CD14-positive monocyte (primary cell): ENCODE results near the gene STUM. TPM values are rescaled to one million over a fixed set of nuclear protein-coding genes. Genes with fewer than 3 reads are reported as not detected.
A peak's percentile ranks its signal among the peaks of the same experiment; 100 is the strongest.

Experiments used
- DNase-seq, 3 donors: peaks; one replicate each; pipeline ENCODE4 v3.0.0-alpha.2; 2011 to 2022
- H2AFZ ChIP-seq: 2 replicates; pipeline ENCODE4 v1.6.0; 2012; ENCODE audit warnings: mild to moderate bottlenecking, low read depth, low read length, inconsistent platforms; ENCODE audit not compliant: insufficient read depth, poor library complexity, severe bottlenecking
- H3K27ac ChIP-seq, 2 donors: 1 replicate in 1 of 2; 2 replicates in 1 of 2; pipeline ENCODE4 v1.5.1; 2012 to 2013; ENCODE audit warnings: low read length in 2 of 2, control low read depth in 1 of 2, inconsistent platforms in 1 of 2, low read depth in 1 of 2, mild to moderate bottlenecking in 1 of 2
- H3K27me3 ChIP-seq, 2 donors: one replicate each; pipeline versions ENCODE4 v1.6.0 to v1.6.1; 2011 to 2013; ENCODE audit warnings: low read length in 2 of 2; ENCODE audit not compliant: control insufficient read depth in 2 of 2, insufficient read depth in 2 of 2
- H3K36me3 ChIP-seq, 2 donors: replicated peaks in 1 of 2; 1 replicate in 1 of 2; 2 replicates in 1 of 2; pipeline versions ENCODE4 v1.5.1 to v1.6.1; 2012 to 2013; ENCODE audit warnings: low read length in 2 of 2, control low read depth in 1 of 2, inconsistent platforms in 1 of 2, mild to moderate bottlenecking in 1 of 2; ENCODE audit not compliant: insufficient read depth in 2 of 2, control insufficient read depth in 1 of 2
- H3K4me1 ChIP-seq, 2 donors: 1 replicate in 1 of 2; 2 replicates in 1 of 2; pipeline versions ENCODE4 v1.5.1 to v1.6.1; 2012 to 2013; ENCODE audit warnings: low read length in 2 of 2, control low read depth in 1 of 2, inconsistent platforms in 1 of 2, mild to moderate bottlenecking in 1 of 2, moderate library complexity in 1 of 2; ENCODE audit not compliant: insufficient read depth in 2 of 2, control insufficient read depth in 1 of 2
- H3K4me2 ChIP-seq: replicated peaks from 2 replicates; pipeline ENCODE3; 2012; ENCODE audit warnings: low read length, moderate library complexity, mild to moderate bottlenecking; ENCODE audit not compliant: poor library complexity, severe bottlenecking; ENCODE audit errors: extremely low read depth
- H3K4me3 ChIP-seq, 3 experiments: fragments of 200-600 bp in 1 of 3; sonication (generic) in 1 of 3; replicated peaks in 1 of 3; 1 replicate in 2 of 3; 2 replicates in 1 of 3; pipeline ENCODE4 v1.5.1; 2011 to 2013; ENCODE audit warnings: low read length in 3 of 3, mild to moderate bottlenecking in 3 of 3, control low read depth in 2 of 3, low read depth in 2 of 3, inconsistent platforms in 1 of 3, moderate library complexity in 1 of 3
- H3K79me2 ChIP-seq: 2 replicates; pipeline ENCODE4 v1.6.0; 2012; ENCODE audit warnings: mild to moderate bottlenecking, control low read depth, inconsistent platforms, low read length, moderate library complexity; ENCODE audit not compliant: insufficient read depth
- H3K9ac ChIP-seq: 2 replicates; pipeline ENCODE4 v1.6.0; 2017; ENCODE audit warnings: low read length, mild to moderate bottlenecking; ENCODE audit not compliant: insufficient read depth, poor library complexity, severe bottlenecking
- H3K9me3 ChIP-seq, 2 donors: replicated peaks in 1 of 2; 1 replicate in 1 of 2; 2 replicates in 1 of 2; pipeline versions ENCODE4 v1.5.1 to v1.6.1; 2012 to 2013; ENCODE audit warnings: low read length in 2 of 2, control low read depth in 1 of 2; ENCODE audit not compliant: control insufficient read depth in 1 of 2, insufficient read depth in 1 of 2
- H4K20me1 ChIP-seq: 2 replicates; pipeline ENCODE4 v1.6.0; 2012; ENCODE audit warnings: mild to moderate bottlenecking, low read length, control low read depth, moderate library complexity; ENCODE audit not compliant: insufficient read depth
- H3K27ac Mint-ChIP-seq, 7 donors: one replicate each; pipeline ENCODE4 v1.8.0; 2020; ENCODE audit warnings: mild to moderate bottlenecking in 7 of 7, mixed read lengths in 7 of 7, moderate library complexity in 6 of 7, inconsistent platforms in 2 of 7
- H3K27me3 Mint-ChIP-seq, 3 donors: one replicate each; pipeline ENCODE4 v1.8.0; 2021 to 2022; ENCODE audit warnings: low read depth in 3 of 3, mild to moderate bottlenecking in 3 of 3, mixed read lengths in 3 of 3, moderate library complexity in 3 of 3, inconsistent platforms in 1 of 3
- H3K36me3 Mint-ChIP-seq, 2 donors: one replicate each; pipeline ENCODE4 v1.8.0; 2020; ENCODE audit warnings: mixed read lengths in 2 of 2, inconsistent platforms in 1 of 2, mild to moderate bottlenecking in 1 of 2
- H3K4me1 Mint-ChIP-seq: one replicate; pipeline ENCODE4 v1.8.0; 2020; ENCODE audit warnings: mild to moderate bottlenecking, mixed read lengths
- H3K4me3 Mint-ChIP-seq, 2 donors: one replicate each; pipeline ENCODE4 v1.8.0; 2020; ENCODE audit warnings: mild to moderate bottlenecking in 2 of 2, mixed read lengths in 2 of 2, moderate library complexity in 1 of 2
- H3K9me3 Mint-ChIP-seq, 7 donors: one replicate each; pipeline ENCODE4 v1.8.0; 2020 to 2022; ENCODE audit warnings: mixed read lengths in 7 of 7, mild to moderate bottlenecking in 6 of 7, moderate library complexity in 6 of 7, inconsistent platforms in 2 of 7
- CTCF ChIP-seq: fragments of 200-600 bp; IDR thresholded peaks from one replicate; pipeline ENCODE4 v1.8.0; 2022; ENCODE audit warnings: antibody characterized with exemption, mild to moderate bottlenecking
- WGBS: methylation state at CpG from one replicate; pipeline ENCODE4 v1.1.5; 2013; ENCODE audit warnings: missing lambda C conversion rate; ENCODE audit not compliant: insufficient coverage; 5-methylcytosine and 5-hydroxymethylcytosine counted together
- intact Hi-C, 2 donors: fragments of 100-400 bp; cut with micrococcal nuclease; formaldehyde crosslinking; loops; one replicate each; pipeline versions ENCODE4 v1.15.0 to v1.15.1; 2023
- polyA plus RNA-seq, 3 donors: library from polyadenylated mRNA; depleted of rRNA in 1 of 3; unstranded in 2 of 3; stranded (reverse) in 1 of 3; fragments of 300-500 nt in 2 of 3; fragments of >200 nt in 1 of 3; fragmentation: Illumina TruSeq in 2 of 3; gene quantifications; 1 replicate in 2 of 3; 2 replicates in 1 of 3; pipeline ENCODE4 v1.2.3, GENCODE V29; 2012 to 2021

Gene STUM
- polyA plus RNA-seq, 3 donors, result not detected

GRCh38 chr1:226632169-226632879, 83.8 kb downstream of the STUM start:
- Histone ChIP-seq H3K4me1 (peaks cover 0 to 9% of the 10 kb centered on the region in 2 donors), H3K27ac (no peak overlapping the region), H3K36me3 (peaks cover 25 to 56% of the 10 kb centered on the region in 2 donors), H3K4me2 (no peak overlapping the region), H3K9me3 (peaks cover 0 to 3% of the 10 kb centered on the region in 2 donors), H3K9ac (no peak overlapping the region), H3K27me3 (no peaks in the 10 kb centered on the region), H2AFZ (no peak overlapping the region), H3K4me3 (no peak overlapping the region), H4K20me1 (no peaks in the 10 kb centered on the region), H3K79me2 (no peaks in the 10 kb centered on the region)
- intact Hi-C loops, result loop anchor here (5.0 to 10.0 kb wide), 4 partner anchors 55 to 302 kb away; partner anchors contain the start of gene ITPKB (in 1 of the 2)
- no peak for DNase-seq
- H3K4me1 Mint-ChIP-seq, result peaks cover 25% of the 10 kb centered on the region
- peak overlapping the region in 3 of 7 donors; percentile 45 to 77 (median 68) for H3K27ac Mint-ChIP-seq
- 98% methylated on average over 7 of the region's 9 CpGs for WGBS
- peaks cover 0 to 8% (median 6%) of the 10 kb centered on the region in 7 donors for H3K9me3 Mint-ChIP-seq
- peaks cover 41 to 63% of the 10 kb centered on the region in 2 donors for H3K36me3 Mint-ChIP-seq
- TF ChIP-seq CTCF, result no peak
- H3K27me3 Mint-ChIP-seq, result peaks cover 0 to 1% (median 1%) of the 10 kb centered on the region in 3 donors
- H3K4me3 Mint-ChIP-seq, result no peak overlapping the region

- no peak overlapping the region for H3K4me3 Mint-ChIP-seq
- H3K4me3 ChIP-seq, result no peak overlapping the region
- no peaks in the 10 kb centered on the region for H3K27me3 ChIP-seq
- intact Hi-C loops, result loop anchor here (5.0 to 10.0 kb wide), 4 partner anchors 54 to 302 kb away; partner anchors contain the start of gene ITPKB (in 1 of the 2)
- H3K27me3 Mint-ChIP-seq, result peaks cover 0 to 1% (median 1%) of the 10 kb centered on the region in 3 donors
- peaks cover 0 to 9% of the 10 kb centered on the region in 2 donors for H3K4me1 ChIP-seq
- peaks cover 0 to 5% (median 4%) of the 10 kb centered on the region in 7 donors for H3K9me3 Mint-ChIP-seq
- 90% methylated on average over 2 of the region's 10 CpGs for WGBS
- peaks cover 0 to 3% of the 10 kb centered on the region in 2 donors for H3K9me3 ChIP-seq
- peaks cover 32 to 63% of the 10 kb centered on the region in 2 donors for H3K36me3 ChIP-seq
- H4K20me1 ChIP-seq, result no peaks in the 10 kb centered on the region
- H3K9ac ChIP-seq, result no peak overlapping the region
- no peak overlapping the region for H3K4me2 ChIP-seq
- no peak for DNase-seq
- no peak for TF ChIP-seq CTCF
- H3K79me2 ChIP-seq, result no peaks in the 10 kb centered on the region
- H3K27ac ChIP-seq, result peak overlapping the region in 1 of 2 donors; percentile 36
- H3K36me3 Mint-ChIP-seq, result peaks cover 45 to 69% of the 10 kb centered on the region in 2 donors
- peak overlapping the region in 4 of 7 donors; percentile 38 to 77 (median 60) for H3K27ac Mint-ChIP-seq
- peaks cover 19% of the 10 kb centered on the region for H3K4me1 Mint-ChIP-seq
- no peak overlapping the region for H2AFZ ChIP-seq
Measured at GRCh38 chr1:226632922-226633351, 84.4 kb downstream of the STUM start.
